ENCODE data around the gene MTFR1L. TPM values are rescaled to one million over a fixed set of nuclear protein-coding genes. Genes with fewer than 3 reads are reported as not detected.

MTFR1L gene
- total RNA-seq, 1 experiment from 2014 or later, result 28.9 TPM

DNA sequence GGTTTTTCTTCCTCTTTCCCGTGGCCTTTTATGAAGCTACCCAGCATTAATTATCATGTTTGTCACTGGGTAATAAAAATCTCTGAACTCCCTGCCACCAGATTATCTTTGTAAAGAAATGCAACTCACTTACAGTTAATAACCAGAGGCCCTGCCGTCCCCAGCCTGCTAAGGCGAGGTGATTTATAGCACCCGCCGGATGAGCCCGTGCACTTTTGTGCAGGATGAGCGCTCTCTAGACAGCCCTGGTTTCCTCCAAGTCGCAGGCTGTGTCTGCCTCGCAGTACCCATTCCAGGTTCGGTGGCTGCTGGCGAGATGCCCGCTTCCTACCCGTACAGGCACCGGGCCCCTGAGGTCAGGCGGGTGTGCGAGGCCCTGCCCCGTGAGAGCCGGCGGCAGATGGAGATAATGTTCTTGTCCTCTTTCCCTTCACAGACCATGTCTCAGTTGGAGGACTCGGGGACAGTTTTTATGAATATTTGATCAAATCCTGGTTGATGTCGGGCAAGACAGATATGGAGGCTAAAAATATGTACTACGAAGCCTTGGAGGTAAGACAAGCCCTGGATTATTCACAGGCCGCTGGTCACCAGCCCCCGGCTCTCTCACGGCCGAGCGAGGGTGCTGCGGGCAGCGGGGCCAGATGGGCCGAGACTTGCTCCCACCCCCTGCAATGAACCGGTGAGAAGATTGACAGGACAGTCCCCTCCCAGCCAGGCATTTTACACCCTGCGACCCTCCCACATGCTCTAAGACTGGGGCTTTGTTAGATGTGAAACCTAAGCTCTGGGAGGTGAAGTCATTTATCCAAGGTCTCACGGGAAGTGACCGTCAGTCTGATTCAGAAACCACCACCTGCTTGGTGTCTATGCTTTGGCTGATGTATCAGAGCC lies 48.3 kb upstream of the MTFR1L start:
- Mint-ChIP-seq H3K9me3 (no peaks in the 10 kb centered on the region), H3K4me3 (no peak overlapping the region), H3K4me1 (peaks cover 49% of the 10 kb centered on the region), H3K27me3 (ENCODE audit: low read depth) (no peaks in the 10 kb centered on the region; the same call in 1 of the 2 replicates), H3K36me3 (no peaks in the 10 kb centered on the region), H3K27ac (peak overlapping the region; percentile 66; the same call in 1 of the 2 replicates)
- ATAC-seq, result peak; percentile 63
- ChIA-PET CTCF (interaction anchor here (0.9 to 1.3 kb wide), 4 partner anchors 9 to 153 kb away, joined by 3 to 7 read pairs (median 4); no protein-coding TSS in a partner anchor), POLR2A (no interaction called here)
- TF ChIP-seq, protein P1, sequence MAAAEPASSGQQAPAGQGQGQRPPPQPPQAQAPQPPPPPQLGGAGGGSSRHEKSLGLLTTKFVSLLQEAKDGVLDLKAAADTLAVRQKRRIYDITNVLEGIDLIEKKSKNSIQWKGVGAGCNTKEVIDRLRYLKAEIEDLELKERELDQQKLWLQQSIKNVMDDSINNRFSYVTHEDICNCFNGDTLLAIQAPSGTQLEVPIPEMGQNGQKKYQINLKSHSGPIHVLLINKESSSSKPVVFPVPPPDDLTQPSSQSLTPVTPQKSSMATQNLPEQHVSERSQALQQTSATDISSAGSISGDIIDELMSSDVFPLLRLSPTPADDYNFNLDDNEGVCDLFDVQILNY (CRISPR knock-in tag; IDR thresholded peaks at IDR 0.05), result no peak
- TF ChIP-seq, protein P2, sequence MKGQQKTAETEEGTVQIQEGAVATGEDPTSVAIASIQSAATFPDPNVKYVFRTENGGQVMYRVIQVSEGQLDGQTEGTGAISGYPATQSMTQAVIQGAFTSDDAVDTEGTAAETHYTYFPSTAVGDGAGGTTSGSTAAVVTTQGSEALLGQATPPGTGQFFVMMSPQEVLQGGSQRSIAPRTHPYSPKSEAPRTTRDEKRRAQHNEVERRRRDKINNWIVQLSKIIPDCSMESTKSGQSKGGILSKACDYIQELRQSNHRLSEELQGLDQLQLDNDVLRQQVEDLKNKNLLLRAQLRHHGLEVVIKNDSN (CRISPR knock-in tag; IDR thresholded peaks at IDR 0.05), result no peak
- TF ChIP-seq, protein P3, sequence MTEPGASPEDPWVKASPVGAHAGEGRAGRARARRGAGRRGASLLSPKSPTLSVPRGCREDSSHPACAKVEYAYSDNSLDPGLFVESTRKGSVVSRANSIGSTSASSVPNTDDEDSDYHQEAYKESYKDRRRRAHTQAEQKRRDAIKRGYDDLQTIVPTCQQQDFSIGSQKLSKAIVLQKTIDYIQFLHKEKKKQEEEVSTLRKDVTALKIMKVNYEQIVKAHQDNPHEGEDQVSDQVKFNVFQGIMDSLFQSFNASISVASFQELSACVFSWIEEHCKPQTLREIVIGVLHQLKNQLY (CRISPR knock-in tag; IDR thresholded peaks at IDR 0.05), result no peak
- TF ChIP-seq CBFB (CRISPR knock-in tag; IDR thresholded peaks at IDR 0.05; ENCODE audit: low read depth) (no peak), RELA (CRISPR knock-in tag; IDR thresholded peaks at IDR 0.05; ENCODE audit: borderline replicate concordance) (no peak), ZNF671 (CRISPR knock-in tag; IDR thresholded peaks at IDR 0.05) (no peak), ZNF317 (CRISPR knock-in tag; IDR thresholded peaks at IDR 0.05; ENCODE audit: borderline replicate concordance, low read depth) (no peak), NFATC4 (CRISPR knock-in tag; IDR thresholded peaks at IDR 0.05) (no peak), NR1H2 (CRISPR knock-in tag; IDR thresholded peaks at IDR 0.05) (no peak), SP1 (CRISPR knock-in tag; conservative IDR thresholded peaks at IDR 0.05) (no peak), NR3C1 (CRISPR knock-in tag; conservative IDR thresholded peaks at IDR 0.05; ENCODE audit: low read depth) (no peak)
- TF ChIP-seq, protein P4, sequence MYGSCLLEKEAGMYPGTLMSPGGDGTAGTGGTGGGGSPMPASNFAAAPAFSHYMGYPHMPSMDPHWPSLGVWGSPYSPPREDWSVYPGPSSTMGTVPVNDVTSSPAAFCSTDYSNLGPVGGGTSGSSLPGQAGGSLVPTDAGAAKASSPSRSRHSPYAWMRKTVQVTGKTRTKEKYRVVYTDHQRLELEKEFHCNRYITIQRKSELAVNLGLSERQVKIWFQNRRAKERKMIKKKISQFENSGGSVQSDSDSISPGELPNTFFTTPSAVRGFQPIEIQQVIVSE (CRISPR knock-in tag; IDR thresholded peaks at IDR 0.05; ENCODE audit: borderline replicate concordance), result no peak
- TF ChIP-seq, protein P5, sequence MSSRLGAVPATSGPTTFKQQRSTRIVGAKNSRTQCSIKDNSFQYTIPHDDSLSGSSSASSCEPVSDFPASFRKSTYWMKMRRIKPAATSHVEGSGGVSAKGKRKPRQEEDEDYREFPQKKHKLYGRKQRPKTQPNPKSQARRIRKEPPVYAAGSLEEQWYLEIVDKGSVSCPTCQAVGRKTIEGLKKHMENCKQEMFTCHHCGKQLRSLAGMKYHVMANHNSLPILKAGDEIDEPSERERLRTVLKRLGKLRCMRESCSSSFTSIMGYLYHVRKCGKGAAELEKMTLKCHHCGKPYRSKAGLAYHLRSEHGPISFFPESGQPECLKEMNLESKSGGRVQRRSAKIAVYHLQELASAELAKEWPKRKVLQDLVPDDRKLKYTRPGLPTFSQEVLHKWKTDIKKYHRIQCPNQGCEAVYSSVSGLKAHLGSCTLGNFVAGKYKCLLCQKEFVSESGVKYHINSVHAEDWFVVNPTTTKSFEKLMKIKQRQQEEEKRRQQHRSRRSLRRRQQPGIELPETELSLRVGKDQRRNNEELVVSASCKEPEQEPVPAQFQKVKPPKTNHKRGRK (CRISPR knock-in tag; IDR thresholded peaks at IDR 0.05; ENCODE audit: borderline replicate concordance), result no peak
- TF ChIP-seq, protein P6, sequence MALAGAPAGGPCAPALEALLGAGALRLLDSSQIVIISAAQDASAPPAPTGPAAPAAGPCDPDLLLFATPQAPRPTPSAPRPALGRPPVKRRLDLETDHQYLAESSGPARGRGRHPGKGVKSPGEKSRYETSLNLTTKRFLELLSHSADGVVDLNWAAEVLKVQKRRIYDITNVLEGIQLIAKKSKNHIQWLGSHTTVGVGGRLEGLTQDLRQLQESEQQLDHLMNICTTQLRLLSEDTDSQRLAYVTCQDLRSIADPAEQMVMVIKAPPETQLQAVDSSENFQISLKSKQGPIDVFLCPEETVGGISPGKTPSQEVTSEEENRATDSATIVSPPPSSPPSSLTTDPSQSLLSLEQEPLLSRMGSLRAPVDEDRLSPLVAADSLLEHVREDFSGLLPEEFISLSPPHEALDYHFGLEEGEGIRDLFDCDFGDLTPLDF (CRISPR knock-in tag; IDR thresholded peaks at IDR 0.05), result no peak
- TF ChIP-seq, protein P7, sequence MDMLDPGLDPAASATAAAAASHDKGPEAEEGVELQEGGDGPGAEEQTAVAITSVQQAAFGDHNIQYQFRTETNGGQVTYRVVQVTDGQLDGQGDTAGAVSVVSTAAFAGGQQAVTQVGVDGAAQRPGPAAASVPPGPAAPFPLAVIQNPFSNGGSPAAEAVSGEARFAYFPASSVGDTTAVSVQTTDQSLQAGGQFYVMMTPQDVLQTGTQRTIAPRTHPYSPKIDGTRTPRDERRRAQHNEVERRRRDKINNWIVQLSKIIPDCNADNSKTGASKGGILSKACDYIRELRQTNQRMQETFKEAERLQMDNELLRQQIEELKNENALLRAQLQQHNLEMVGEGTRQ (CRISPR knock-in tag; IDR thresholded peaks at IDR 0.05), result no peak
- TF ChIP-seq, protein P8, sequence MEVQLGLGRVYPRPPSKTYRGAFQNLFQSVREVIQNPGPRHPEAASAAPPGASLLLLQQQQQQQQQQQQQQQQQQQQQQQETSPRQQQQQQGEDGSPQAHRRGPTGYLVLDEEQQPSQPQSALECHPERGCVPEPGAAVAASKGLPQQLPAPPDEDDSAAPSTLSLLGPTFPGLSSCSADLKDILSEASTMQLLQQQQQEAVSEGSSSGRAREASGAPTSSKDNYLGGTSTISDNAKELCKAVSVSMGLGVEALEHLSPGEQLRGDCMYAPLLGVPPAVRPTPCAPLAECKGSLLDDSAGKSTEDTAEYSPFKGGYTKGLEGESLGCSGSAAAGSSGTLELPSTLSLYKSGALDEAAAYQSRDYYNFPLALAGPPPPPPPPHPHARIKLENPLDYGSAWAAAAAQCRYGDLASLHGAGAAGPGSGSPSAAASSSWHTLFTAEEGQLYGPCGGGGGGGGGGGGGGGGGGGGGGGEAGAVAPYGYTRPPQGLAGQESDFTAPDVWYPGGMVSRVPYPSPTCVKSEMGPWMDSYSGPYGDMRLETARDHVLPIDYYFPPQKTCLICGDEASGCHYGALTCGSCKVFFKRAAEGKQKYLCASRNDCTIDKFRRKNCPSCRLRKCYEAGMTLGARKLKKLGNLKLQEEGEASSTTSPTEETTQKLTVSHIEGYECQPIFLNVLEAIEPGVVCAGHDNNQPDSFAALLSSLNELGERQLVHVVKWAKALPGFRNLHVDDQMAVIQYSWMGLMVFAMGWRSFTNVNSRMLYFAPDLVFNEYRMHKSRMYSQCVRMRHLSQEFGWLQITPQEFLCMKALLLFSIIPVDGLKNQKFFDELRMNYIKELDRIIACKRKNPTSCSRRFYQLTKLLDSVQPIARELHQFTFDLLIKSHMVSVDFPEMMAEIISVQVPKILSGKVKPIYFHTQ (CRISPR knock-in tag; IDR thresholded peaks at IDR 0.05), result no peak
- TF ChIP-seq, protein P9, sequence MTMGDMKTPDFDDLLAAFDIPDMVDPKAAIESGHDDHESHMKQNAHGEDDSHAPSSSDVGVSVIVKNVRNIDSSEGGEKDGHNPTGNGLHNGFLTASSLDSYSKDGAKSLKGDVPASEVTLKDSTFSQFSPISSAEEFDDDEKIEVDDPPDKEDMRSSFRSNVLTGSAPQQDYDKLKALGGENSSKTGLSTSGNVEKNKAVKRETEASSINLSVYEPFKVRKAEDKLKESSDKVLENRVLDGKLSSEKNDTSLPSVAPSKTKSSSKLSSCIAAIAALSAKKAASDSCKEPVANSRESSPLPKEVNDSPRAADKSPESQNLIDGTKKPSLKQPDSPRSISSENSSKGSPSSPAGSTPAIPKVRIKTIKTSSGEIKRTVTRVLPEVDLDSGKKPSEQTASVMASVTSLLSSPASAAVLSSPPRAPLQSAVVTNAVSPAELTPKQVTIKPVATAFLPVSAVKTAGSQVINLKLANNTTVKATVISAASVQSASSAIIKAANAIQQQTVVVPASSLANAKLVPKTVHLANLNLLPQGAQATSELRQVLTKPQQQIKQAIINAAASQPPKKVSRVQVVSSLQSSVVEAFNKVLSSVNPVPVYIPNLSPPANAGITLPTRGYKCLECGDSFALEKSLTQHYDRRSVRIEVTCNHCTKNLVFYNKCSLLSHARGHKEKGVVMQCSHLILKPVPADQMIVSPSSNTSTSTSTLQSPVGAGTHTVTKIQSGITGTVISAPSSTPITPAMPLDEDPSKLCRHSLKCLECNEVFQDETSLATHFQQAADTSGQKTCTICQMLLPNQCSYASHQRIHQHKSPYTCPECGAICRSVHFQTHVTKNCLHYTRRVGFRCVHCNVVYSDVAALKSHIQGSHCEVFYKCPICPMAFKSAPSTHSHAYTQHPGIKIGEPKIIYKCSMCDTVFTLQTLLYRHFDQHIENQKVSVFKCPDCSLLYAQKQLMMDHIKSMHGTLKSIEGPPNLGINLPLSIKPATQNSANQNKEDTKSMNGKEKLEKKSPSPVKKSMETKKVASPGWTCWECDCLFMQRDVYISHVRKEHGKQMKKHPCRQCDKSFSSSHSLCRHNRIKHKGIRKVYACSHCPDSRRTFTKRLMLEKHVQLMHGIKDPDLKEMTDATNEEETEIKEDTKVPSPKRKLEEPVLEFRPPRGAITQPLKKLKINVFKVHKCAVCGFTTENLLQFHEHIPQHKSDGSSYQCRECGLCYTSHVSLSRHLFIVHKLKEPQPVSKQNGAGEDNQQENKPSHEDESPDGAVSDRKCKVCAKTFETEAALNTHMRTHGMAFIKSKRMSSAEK (CRISPR knock-in tag; IDR thresholded peaks at IDR 0.05; ENCODE audit: borderline replicate concordance), result no peak
- TF ChIP-seq, protein P10, sequence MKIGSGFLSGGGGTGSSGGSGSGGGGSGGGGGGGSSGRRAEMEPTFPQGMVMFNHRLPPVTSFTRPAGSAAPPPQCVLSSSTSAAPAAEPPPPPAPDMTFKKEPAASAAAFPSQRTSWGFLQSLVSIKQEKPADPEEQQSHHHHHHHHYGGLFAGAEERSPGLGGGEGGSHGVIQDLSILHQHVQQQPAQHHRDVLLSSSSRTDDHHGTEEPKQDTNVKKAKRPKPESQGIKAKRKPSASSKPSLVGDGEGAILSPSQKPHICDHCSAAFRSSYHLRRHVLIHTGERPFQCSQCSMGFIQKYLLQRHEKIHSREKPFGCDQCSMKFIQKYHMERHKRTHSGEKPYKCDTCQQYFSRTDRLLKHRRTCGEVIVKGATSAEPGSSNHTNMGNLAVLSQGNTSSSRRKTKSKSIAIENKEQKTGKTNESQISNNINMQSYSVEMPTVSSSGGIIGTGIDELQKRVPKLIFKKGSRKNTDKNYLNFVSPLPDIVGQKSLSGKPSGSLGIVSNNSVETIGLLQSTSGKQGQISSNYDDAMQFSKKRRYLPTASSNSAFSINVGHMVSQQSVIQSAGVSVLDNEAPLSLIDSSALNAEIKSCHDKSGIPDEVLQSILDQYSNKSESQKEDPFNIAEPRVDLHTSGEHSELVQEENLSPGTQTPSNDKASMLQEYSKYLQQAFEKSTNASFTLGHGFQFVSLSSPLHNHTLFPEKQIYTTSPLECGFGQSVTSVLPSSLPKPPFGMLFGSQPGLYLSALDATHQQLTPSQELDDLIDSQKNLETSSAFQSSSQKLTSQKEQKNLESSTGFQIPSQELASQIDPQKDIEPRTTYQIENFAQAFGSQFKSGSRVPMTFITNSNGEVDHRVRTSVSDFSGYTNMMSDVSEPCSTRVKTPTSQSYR (CRISPR knock-in tag; IDR thresholded peaks at IDR 0.05), result no peak
- DNase-seq (ENCODE audit: low spot score), result peak; percentile 32
